GM18519 (cell line): ENCODE data around the gene ZFP36L1.

Experiments used
- ATAC-seq: cut with Tn5 transposase; IDR thresholded peaks from one replicate; pipeline ENCODE4 v1.9.1; 2021; ENCODE audit warnings: mild to moderate bottlenecking, moderate library complexity; ENCODE audit not compliant: unreplicated experiment, low FRiP score

ZFP36L1 gene

GRCh38 chr14:68796418-68797101 lies 3.7 kb upstream of the ZFP36L1 start:
- ATAC-seq = no peak

- no peak for ATAC-seq
Observed at GRCh38 chr14:68795597-68796417, 2.9 kb upstream of the ZFP36L1 start.

GRCh38 chr14:68794851-68795596 lies 2.2 kb upstream of the ZFP36L1 start:
- ATAC-seq = no peak

- no peak for ATAC-seq
Observed at GRCh38 chr14:68794130-68794850, 1.4 kb upstream of the ZFP36L1 start.

- ATAC-seq = no peak
Observed at GRCh38 chr14:68793734-68794129, 865 bp upstream of the ZFP36L1 start.

- ATAC-seq = no peak
Observed at GRCh38 chr14:68792678-68792978, 239 bp downstream of the ZFP36L1 start.

GRCh38 chr14:68791902-68792677 lies 777 bp downstream of the ZFP36L1 start:
- ATAC-seq = no peak

GRCh38 chr14:68791078-68791901 lies 1.6 kb downstream of the ZFP36L1 start:
- no peak for ATAC-seq

GRCh38 chr14:68790644-68791077 lies 2.2 kb downstream of the ZFP36L1 start:
- no peak for ATAC-seq

- no peak for ATAC-seq
Observed at GRCh38 chr14:68789821-68790643, 2.8 kb downstream of the ZFP36L1 start.

GRCh38 chr14:68788996-68789820 lies 3.7 kb downstream of the ZFP36L1 start:
- no peak for ATAC-seq

GRCh38 chr14:68788275-68788995 lies 4.4 kb downstream of the ZFP36L1 start:
- no peak for ATAC-seq

- ATAC-seq = no peak
Observed at GRCh38 chr14:68787092-68787992, 5.5 kb downstream of the ZFP36L1 start.

GRCh38 chr14:68786491-68787091 lies 6.3 kb downstream of the ZFP36L1 start:
- ATAC-seq = no peak
